Central memory CD8-positive, alpha-beta T cell (primary cell): Measurements from ENCODE around the gene CHMP4A.
"Not testable (repeated sequence)": the region's sequence is repeated elsewhere in the genome, so short reads cannot be mapped to it uniquely, and the experiment has no call there.

Experiments used
- ATAC-seq: fragments of 150-1000 bp; cut with Tn5 transposase; replicated peaks from 2 replicates; pipeline ENCODE4 v1.10.0; 2022; ENCODE audit warnings: mild to moderate bottlenecking, moderate FRiP score, moderate number of reproducible peaks; ENCODE audit not compliant: poor library complexity, severe bottlenecking; ENCODE audit errors: extremely low read depth
- DNase-seq, 2 donors: peaks; one replicate each; pipeline ENCODE4 v3.0.0; 2021; ENCODE audit warnings: low spot score in 2 of 2
- H3K27ac Mint-ChIP-seq: one replicate; pipeline ENCODE4 v1.8.0; 2022; ENCODE audit warnings: low read depth, mild to moderate bottlenecking, moderate library complexity, mixed read lengths
- H3K27me3 Mint-ChIP-seq: one replicate; pipeline ENCODE4 v1.8.0; 2022; ENCODE audit warnings: mixed read lengths
- H3K36me3 Mint-ChIP-seq: one replicate; pipeline ENCODE4 v1.8.0; 2022; ENCODE audit warnings: mild to moderate bottlenecking, moderate library complexity, mixed read lengths; ENCODE audit not compliant: insufficient read depth
- H3K4me1 Mint-ChIP-seq: one replicate; pipeline ENCODE4 v1.8.0; 2022; ENCODE audit warnings: mixed read lengths
- H3K4me3 Mint-ChIP-seq: one replicate; pipeline ENCODE4 v1.8.0; 2022; ENCODE audit warnings: mild to moderate bottlenecking, moderate library complexity, mixed read lengths
- H3K9me3 Mint-ChIP-seq: one replicate; pipeline ENCODE4 v1.8.0; 2022; ENCODE audit warnings: mixed read lengths

The CHMP4A gene

DNA sequence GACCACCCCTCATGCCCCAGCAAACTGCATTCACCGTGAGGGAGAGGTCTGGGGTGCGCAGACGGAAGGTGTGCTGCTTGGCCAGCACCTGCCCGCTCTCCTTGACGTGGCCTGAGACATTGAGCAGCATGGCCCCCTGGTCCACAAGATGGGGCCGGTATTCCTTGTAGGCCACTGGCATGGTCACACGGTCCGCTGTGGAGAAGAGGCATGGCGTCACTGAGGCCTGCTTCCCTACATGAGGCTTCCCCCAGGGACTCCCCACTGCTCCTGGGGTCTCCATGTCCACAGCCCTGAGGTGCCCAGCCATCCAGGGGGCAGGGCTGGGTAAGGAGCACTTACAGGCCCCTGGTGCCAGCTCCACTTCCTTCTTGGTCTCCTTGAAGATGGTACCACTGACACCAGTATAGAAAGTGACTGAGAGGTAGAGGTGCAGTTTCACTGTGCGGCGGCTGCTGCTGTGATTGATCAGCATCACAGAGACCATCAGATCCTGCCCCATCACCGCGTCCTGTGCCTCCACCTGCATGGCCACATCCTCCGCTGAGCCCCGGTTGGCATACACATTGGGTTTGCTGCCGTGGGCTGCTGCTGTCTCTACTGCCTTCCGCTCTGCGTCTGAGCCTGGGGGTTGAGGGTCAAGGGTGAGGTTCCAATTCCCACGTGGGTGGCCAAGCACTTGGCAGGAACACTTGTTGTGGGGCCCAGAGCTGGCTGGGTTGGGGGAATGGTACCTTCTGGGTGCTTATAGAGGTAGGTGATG, 41.5 kb upstream of the CHMP4A start:
- no peak for ATAC-seq
- H3K9me3 Mint-ChIP-seq: no peaks in the 10 kb centered on the region
- H3K4me1 Mint-ChIP-seq: no peaks in the 10 kb centered on the region
- no peak for DNase-seq
- peaks cover 3% of the 10 kb centered on the region for H3K36me3 Mint-ChIP-seq
- H3K4me3 Mint-ChIP-seq: no peak overlapping the region
- H3K27me3 Mint-ChIP-seq: no peaks in the 10 kb centered on the region
- no peak overlapping the region for H3K27ac Mint-ChIP-seq

DNA sequence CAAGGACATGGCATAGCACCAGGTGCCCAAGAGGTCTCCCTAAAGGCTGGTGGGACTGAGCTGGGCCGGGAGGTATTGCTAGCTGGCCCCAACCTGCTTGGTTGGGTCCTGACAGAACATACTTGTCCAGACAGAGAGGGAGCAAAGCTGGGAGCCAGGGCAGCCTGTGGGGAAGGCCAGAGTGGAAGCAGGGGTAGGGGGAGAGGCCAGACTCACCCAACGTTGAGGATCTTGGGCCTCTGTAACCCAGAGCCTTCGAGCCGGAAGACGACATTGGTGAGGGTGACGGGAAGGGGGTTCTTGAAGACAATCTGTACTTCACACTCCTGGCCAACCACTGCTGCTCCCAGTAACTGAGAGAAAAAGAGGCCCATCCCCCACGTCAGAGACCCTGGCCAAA, 40.6 kb upstream of the CHMP4A start:
- Mint-ChIP-seq H3K36me3 (peaks cover 5% of the 10 kb centered on the region), H3K9me3 (no peaks in the 10 kb centered on the region), H3K4me3 (no peak overlapping the region), H3K4me1 (no peaks in the 10 kb centered on the region), H3K27me3 (no peaks in the 10 kb centered on the region), H3K27ac (no peak overlapping the region)
- DNase-seq (no peak), ATAC-seq (no peak)

DNA sequence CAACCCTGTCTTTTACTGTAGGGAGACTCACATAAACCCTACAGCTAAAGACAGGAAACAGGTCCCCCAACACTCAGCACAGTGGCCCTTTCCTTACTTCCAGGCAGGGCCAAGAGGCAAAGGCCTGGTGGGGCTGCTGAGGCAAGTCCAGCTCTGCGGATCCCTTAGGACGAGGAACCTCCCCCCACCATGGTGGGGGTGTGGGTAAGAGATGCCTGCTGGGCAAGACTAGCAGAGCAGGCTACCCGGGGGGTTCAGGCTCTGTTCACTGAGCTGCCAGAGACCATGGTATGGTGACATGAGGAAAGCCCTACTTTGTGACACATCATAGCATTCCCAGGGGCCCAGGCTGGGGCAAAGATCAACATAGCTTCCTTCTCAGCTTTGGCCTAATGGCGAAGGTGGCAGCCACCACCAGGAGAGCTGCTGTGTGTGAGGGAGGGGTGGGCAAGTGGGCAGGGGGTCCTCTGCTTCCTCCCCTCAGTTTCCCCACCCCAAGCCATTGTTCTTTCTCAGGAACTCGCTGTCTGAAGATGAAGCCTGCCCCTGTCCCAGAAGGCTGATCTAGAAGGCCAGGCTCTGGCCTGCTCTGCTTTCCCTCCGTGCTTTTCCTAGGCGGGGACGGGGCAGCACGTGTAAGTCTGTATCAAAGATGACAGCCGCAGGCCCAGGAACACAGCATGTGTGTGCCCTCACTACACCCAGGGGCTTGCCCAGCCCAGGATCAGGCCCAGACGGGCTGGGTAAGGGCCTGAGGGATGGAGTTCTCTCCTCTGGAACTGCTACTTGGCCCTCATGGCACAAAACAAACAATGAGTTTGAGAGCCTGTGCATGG, 39.2 kb upstream of the CHMP4A start:
- Mint-ChIP-seq H3K27me3 (no peaks in the 10 kb centered on the region), H3K4me1 (peaks cover 4% of the 10 kb centered on the region), H3K27ac (no peak overlapping the region), H3K9me3 (no peaks in the 10 kb centered on the region), H3K36me3 (peaks cover 5% of the 10 kb centered on the region), H3K4me3 (no peak overlapping the region)
- ATAC-seq (no peak), DNase-seq (no peak)

DNA sequence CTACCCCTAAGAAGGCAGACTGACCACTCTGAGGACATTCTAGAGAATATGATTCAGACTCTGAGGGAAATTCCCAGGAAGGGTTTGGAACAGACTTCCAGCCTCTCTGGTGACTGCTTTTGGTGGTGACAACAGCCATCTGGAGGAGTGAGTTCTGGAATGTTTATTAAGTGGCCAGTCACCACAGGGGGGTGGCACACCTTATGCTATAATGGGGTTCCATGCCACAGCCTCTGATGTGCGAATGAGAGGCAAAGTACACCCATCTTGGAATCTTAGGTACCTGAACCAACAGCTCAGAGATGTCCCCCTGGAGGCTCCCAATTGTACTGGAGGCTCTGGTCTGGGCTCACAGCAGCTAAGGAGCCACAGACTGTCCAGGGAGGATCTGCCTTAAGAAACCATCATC, 38.6 kb upstream of the CHMP4A start:
- Mint-ChIP-seq H3K36me3 (peaks cover 4% of the 10 kb centered on the region), H3K4me1 (peaks cover 11% of the 10 kb centered on the region), H3K9me3 (no peaks in the 10 kb centered on the region), H3K4me3 (no peak overlapping the region), H3K27ac (no peak overlapping the region), H3K27me3 (no peaks in the 10 kb centered on the region)
- DNase-seq (no peak), ATAC-seq (no peak)

DNA sequence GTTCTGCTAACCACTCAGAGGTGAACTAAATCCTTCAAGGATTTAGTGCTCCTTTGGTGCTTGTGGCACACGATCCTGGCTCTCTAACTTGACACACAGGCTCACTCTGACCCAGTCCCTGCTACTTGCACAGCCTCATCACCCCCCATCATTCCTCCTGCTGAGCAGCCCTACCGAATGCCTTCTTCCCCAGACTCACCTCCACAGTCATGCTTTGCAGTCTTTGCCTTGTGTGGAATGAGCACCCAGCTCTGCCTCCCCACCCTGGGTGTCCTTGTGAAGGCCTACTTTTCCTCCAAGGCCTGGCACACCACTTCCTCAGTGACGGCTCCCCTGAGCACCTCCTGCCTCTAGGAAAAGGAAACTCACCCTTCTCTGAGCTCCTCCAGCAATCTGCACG, 37.1 kb upstream of the CHMP4A start:
- Mint-ChIP-seq H3K36me3 (peaks cover 4% of the 10 kb centered on the region), H3K4me1 (peaks cover 14% of the 10 kb centered on the region), H3K9me3 (no peaks in the 10 kb centered on the region), H3K4me3 (no peak overlapping the region), H3K27ac (peak overlapping the region; percentile 12), H3K27me3 (no peaks in the 10 kb centered on the region)
- ATAC-seq: no peak
- no peak for DNase-seq

DNA sequence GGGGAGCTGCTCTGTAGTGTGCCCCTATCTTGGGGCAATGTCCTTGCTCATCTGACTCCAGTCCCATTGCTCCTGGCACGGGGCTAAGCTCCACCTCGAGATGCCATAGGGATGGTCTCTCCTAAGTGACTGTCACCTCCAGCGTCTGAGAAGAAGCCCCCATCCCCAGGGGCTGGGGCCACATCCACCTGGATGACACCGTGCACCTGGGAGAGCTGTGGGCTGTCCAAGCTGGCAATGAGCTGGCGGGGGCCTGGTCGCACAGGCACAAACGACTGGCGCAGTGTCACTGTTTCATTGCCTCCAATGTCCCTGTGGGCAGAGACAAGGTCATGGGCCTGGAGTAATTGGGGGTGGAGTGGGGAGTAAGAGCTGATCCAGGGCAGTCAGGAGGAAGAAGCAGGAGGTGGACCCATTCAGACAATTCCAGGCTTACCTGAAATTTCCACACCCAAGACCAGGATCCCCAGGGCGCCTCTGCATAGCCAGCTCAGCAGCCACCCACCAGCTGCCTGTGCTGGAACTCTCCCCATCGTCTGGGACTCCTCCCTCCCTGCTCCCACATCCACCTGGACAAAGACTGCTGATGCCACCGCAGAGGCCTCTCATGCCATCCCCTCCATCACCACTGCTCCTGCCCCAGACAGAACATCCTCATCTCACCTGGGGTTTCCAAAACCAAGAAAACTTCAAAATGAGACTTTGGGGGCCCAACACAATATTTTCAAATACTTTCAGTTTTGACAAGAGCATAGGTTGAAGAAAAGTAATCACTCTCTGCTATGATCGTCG, 36.1 kb upstream of the CHMP4A start:
- Mint-ChIP-seq H3K4me1 (peaks cover 14% of the 10 kb centered on the region), H3K4me3 (no peak overlapping the region), H3K27me3 (no peaks in the 10 kb centered on the region), H3K9me3 (no peaks in the 10 kb centered on the region), H3K36me3 (peaks cover 2% of the 10 kb centered on the region), H3K27ac (no peak overlapping the region)
- no peak for DNase-seq
- no peak for ATAC-seq

DNA sequence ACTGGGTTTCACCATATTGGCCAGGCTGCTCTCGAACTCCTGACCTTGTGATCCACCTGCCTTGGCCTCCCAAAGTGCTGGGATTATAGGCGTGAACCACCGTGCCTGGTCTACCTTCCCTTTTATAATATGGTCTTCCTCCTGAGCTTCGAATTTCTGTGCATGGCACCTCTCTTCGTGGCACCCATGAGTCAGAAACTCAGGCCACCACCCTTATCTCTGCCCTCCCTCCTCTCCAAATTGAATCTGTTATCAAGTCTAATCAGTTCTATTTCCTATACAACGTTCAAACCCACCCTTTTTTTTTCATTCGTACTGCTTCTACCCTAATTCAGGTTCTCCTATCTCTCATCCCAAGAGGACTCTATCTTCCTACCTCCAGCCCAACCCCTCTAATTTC, 34.1 kb upstream of the CHMP4A start:
- no peaks in the 10 kb centered on the region for H3K27me3 Mint-ChIP-seq
- peak overlapping the region; percentile 82 for H3K27ac Mint-ChIP-seq
- ATAC-seq (no peak), DNase-seq (no peak)
- peaks cover 6% of the 10 kb centered on the region for H3K36me3 Mint-ChIP-seq
- H3K4me3 Mint-ChIP-seq: peak overlapping the region; percentile 53
- peaks cover 21% of the 10 kb centered on the region for H3K4me1 Mint-ChIP-seq
- no peaks in the 10 kb centered on the region for H3K9me3 Mint-ChIP-seq

DNA sequence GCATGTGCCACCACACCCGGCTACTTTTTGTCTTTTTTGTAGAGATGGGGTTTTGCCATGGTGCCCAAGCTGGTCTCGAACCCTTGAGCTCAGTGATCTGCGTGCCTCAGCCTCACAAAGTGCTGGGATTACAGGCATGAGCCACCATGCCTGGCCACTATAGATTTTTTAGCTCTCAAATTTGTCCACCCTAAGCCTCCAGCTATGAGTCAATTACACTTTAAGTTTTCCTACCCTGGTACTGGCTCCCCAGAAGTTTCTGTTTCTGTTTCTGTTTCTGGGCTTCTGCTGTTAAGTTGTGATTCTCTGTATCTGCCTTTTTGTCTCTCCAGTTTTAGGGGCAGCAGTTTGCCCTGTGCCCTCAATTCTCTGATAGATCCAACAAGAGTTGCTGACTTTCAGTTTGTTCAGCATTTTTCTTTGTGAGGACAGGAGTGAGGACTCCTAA, 33.5 kb upstream of the CHMP4A start:
- DNase-seq (peak in 1 of 2 donors; percentile 19), ATAC-seq (no peak)
- Mint-ChIP-seq H3K9me3 (no peaks in the 10 kb centered on the region), H3K27ac (peak overlapping the region; percentile 82), H3K4me1 (peaks cover 21% of the 10 kb centered on the region), H3K36me3 (peaks cover 12% of the 10 kb centered on the region), H3K27me3 (no peaks in the 10 kb centered on the region), H3K4me3 (peak overlapping the region; percentile 67)

DNA sequence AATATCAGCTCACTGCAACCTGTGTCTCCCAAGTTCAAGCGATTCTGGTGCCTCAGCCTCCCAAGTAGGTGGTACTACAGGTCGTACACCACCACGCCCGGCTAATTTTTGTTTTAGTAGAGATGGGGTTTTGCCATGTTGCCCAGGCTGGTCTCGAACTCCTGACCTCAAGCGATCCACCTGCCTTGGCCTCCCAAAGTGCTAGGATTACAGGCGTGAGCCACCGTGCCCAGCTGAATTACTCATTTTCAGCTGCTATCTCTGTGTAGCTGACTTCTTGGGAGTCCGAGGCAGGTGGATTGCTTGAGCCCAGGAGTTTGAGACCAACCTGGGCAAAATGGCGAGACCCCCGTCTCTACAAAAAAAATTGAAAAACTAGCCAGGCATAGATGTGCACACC, 32.1 kb upstream of the CHMP4A start:
- Mint-ChIP-seq H3K36me3 (peaks cover 22% of the 10 kb centered on the region), H3K4me3 (peak overlapping the region; percentile 67), H3K4me1 (peaks cover 29% of the 10 kb centered on the region), H3K27ac (peak overlapping the region; percentile 84)
- not testable (repeated sequence) for ATAC-seq, DNase-seq, H3K27me3 Mint-ChIP-seq, H3K9me3 Mint-ChIP-seq

DNA sequence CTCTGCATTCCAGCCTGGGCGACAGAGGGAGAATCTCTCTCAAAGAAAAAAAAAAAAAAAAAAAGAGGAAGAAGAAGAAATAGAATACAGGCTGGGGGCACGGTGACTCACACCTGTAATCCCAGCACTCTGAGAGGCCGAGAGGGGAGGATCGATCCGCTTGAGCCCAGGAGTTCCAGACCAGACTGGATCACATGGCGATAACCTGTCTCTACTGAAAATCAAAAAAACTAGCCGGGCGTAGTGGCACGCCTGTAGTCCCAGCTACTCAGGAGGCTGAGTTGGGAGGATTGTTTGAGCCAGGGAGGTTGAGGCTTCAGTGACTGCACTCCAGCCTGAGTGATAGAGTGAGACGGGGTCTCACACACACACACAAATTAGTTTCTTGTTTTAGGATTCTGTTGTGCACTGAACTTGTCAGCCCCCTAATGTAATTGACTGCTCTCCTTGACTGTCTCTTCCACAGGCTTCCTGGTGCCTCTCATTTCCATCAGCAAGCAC, 30.1 kb upstream of the CHMP4A start:
- H3K27me3 Mint-ChIP-seq: no peaks in the 10 kb centered on the region
- peak overlapping the region; percentile 93 for H3K4me3 Mint-ChIP-seq
- DNase-seq (no peak), ATAC-seq (no peak)
- peaks cover 49% of the 10 kb centered on the region for H3K4me1 Mint-ChIP-seq
- H3K9me3 Mint-ChIP-seq: no peaks in the 10 kb centered on the region
- H3K36me3 Mint-ChIP-seq: peaks cover 37% of the 10 kb centered on the region
- H3K27ac Mint-ChIP-seq: peak overlapping the region; percentile 98

DNA sequence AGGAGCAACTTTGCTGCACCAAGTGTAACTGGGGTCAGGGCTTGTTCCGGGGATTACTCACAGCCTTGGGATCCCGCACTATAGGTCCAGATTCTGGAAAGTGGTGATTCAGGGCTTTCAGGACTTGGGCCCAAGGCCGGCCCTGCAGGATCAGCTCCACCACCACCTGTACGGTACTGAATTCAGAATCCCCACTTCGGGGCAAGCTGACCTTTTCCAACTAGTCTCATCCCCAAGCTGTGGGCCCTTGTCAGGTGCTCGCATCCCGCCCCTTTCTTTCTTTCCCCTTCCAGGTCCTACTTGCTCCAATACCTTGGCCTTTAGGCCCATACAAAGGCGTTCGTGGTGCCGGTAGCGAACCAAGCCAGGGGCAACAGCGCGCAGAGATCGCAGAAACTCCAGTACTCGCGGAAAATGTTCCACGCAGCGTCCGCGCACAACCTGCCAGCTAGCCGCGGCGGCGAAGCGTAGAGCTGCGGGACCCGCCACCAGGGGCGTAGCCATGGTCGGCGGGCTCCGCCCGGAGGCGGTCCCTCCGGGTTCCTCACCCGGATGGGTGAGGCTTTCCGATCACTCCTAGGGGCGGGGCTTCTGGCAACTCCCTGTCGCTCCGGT, 28.6 kb upstream of the CHMP4A start:
- DNase-seq: peak in 1 of 2 donors; percentile 91
- H3K27ac Mint-ChIP-seq: peak overlapping the region; percentile 98
- peak overlapping the region; percentile 93 for H3K4me3 Mint-ChIP-seq
- no peaks in the 10 kb centered on the region for H3K27me3 Mint-ChIP-seq
- ATAC-seq: peak; percentile 78
- H3K4me1 Mint-ChIP-seq: peaks cover 53% of the 10 kb centered on the region
- no peaks in the 10 kb centered on the region for H3K9me3 Mint-ChIP-seq
- H3K36me3 Mint-ChIP-seq: peaks cover 50% of the 10 kb centered on the region
